Peyer's patch (tissue), 4 donors: ENCODE results near the gene CARMIL1.

Experiments
- POLR2A ChIP-seq, 2 donors: fragments of 450-650 bp; IDR thresholded peaks; one replicate each; pipeline ENCODE4 v1.5.1; 2017; ENCODE audit warnings: antibody characterized with exemption in 2 of 2, mild to moderate bottlenecking in 2 of 2, moderate library complexity in 2 of 2
- TF ChIP-seq, protein P1 (sequence below), 6 experiments: fragments of 450-650 bp in 4 of 6; fragments of 200-600 bp in 2 of 6; sonication (generic) in 1 of 6; IDR thresholded peaks; one replicate each; pipeline ENCODE4 v1.5.1; 2017 to 2019; ENCODE audit warnings: antibody characterized with exemption in 6 of 6, mild to moderate bottlenecking in 3 of 6, moderate library complexity in 1 of 6

DNA sequence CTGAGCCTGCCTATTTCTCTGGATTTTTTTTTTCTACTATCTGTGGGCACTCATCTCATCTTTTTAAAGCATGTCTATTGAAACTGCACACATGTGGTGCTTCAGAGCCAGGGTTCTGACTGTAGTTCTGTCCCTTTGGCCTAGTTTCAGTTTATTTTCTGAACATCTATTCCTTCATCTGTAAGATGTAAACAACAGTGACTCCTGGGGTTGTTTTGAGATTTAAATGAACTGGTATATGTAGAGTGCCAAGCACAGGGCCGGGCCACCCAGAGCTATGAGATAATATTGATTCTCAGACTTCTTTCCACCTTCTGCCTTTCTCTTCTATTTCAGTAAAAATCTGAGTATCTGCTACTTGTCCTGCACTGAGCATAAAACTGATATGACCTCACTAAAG lies 185.1 kb downstream of the CARMIL1 start:
- TF ChIP-seq, protein P1, sequence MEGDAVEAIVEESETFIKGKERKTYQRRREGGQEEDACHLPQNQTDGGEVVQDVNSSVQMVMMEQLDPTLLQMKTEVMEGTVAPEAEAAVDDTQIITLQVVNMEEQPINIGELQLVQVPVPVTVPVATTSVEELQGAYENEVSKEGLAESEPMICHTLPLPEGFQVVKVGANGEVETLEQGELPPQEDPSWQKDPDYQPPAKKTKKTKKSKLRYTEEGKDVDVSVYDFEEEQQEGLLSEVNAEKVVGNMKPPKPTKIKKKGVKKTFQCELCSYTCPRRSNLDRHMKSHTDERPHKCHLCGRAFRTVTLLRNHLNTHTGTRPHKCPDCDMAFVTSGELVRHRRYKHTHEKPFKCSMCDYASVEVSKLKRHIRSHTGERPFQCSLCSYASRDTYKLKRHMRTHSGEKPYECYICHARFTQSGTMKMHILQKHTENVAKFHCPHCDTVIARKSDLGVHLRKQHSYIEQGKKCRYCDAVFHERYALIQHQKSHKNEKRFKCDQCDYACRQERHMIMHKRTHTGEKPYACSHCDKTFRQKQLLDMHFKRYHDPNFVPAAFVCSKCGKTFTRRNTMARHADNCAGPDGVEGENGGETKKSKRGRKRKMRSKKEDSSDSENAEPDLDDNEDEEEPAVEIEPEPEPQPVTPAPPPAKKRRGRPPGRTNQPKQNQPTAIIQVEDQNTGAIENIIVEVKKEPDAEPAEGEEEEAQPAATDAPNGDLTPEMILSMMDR (IDR thresholded peaks at IDR 0.05) = no peak
- TF ChIP-seq POLR2A (IDR thresholded peaks at IDR 0.05) = no peak
